HepG2 (cell line): Measurements from ENCODE around the gene PRR11. TPM values are rescaled to one million over a fixed set of nuclear protein-coding genes. Genes with fewer than 3 reads are reported as not detected.

Experiments used
- HOXA7 ChIP-seq: sonication (generic); formaldehyde crosslinking; IDR thresholded peaks from 2 replicates; pipeline ENCODE4 v1.8.1; 2022; ENCODE audit warnings: mild to moderate bottlenecking, missing genetic modification reagents, moderate library complexity
- MAF1 ChIP-seq: sonication (generic); formaldehyde crosslinking; IDR thresholded peaks from 2 replicates; pipeline ENCODE4 v1.5.0; 2020; ENCODE audit warnings: missing genetic modification reagents, borderline replicate concordance
- MXI1 ChIP-seq: IDR thresholded peaks from 3 replicates; pipeline ENCODE4 v1.6.1; 2012; ENCODE audit warnings: low read depth, low read length, inconsistent platforms, borderline replicate concordance
- NPAS2 ChIP-seq: sonication (generic); formaldehyde crosslinking; IDR thresholded peaks from 2 replicates; pipeline ENCODE4 v1.8.0; 2022; ENCODE audit warnings: mild to moderate bottlenecking, missing genetic modification reagents, borderline replicate concordance
- SALL1 ChIP-seq: sonication (generic); formaldehyde crosslinking; IDR thresholded peaks from 2 replicates; pipeline ENCODE4 v1.8.0; 2022; ENCODE audit warnings: mild to moderate bottlenecking, missing genetic modification reagents
- SKIL ChIP-seq: sonication (generic); formaldehyde crosslinking; IDR thresholded peaks from 2 replicates; pipeline ENCODE4 v1.8.0; 2022; ENCODE audit warnings: missing genetic modification reagents, mild to moderate bottlenecking, moderate library complexity, borderline replicate concordance
- SMAD9 ChIP-seq: sonication (generic); formaldehyde crosslinking; IDR thresholded peaks from 2 replicates; pipeline ENCODE4 v1.5.1; 2020; ENCODE audit warnings: mild to moderate bottlenecking, missing genetic modification reagents
- SNRNP70 ChIP-seq: fragments of 200-400 bp; formaldehyde crosslinking; IDR thresholded peaks from 2 replicates; pipeline ENCODE4 v1.6.1; 2017; ENCODE audit warnings: mild to moderate bottlenecking, low read depth, low read length, moderate library complexity
- TCF7L2 ChIP-seq: IDR thresholded peaks from 2 replicates; pipeline ENCODE4 v1.6.1; 2011; ENCODE audit warnings: mild to moderate bottlenecking, low read depth, low read length, moderate library complexity
- TERF1 ChIP-seq: sonication (generic); formaldehyde crosslinking; IDR thresholded peaks from 2 replicates; pipeline ENCODE4 v1.8.0; 2022; ENCODE audit warnings: mild to moderate bottlenecking, missing genetic modification reagents, moderate library complexity
- TMF1 ChIP-seq: sonication (generic); formaldehyde crosslinking; IDR thresholded peaks from 2 replicates; pipeline ENCODE4 v1.8.1; 2022; ENCODE audit warnings: low read depth, missing genetic modification reagents
- ZBTB10 ChIP-seq: sonication (generic); formaldehyde crosslinking; IDR thresholded peaks from 2 replicates; pipeline ENCODE4 v1.4.0; 2020; ENCODE audit warnings: missing genetic modification reagents, borderline replicate concordance
- ZNF142 ChIP-seq: sonication (generic); formaldehyde crosslinking; IDR thresholded peaks from 2 replicates; pipeline ENCODE4 v1.4.0; 2020; ENCODE audit warnings: missing genetic modification reagents
- ZNF34 ChIP-seq: sonication (generic); formaldehyde crosslinking; IDR thresholded peaks from 2 replicates; pipeline ENCODE4 v1.4.0; 2020; ENCODE audit warnings: mild to moderate bottlenecking, missing genetic modification reagents, borderline replicate concordance
- ZSCAN31 ChIP-seq: sonication (generic); formaldehyde crosslinking; IDR thresholded peaks from 2 replicates; pipeline ENCODE4 v1.5.0; 2020; ENCODE audit warnings: low read depth, mild to moderate bottlenecking, missing genetic modification reagents
- polyA plus RNA-seq, 8 experiments: library from polyadenylated mRNA; depleted of rRNA in 3 of 8; stranded (reverse) in 7 of 8; unstranded in 1 of 8; fragments of >200 nt; fragmentation: Illumina TruSeq in 4 of 8; extraction: Trizol in 4 of 8; gene quantifications; 2 replicates each; pipeline versions ENCODE4 v1.2.1 to v1.2.3, GENCODE V29; 2011 to 2016; ENCODE audit warnings: low read depth in 4 of 8, missing spikeins in 1 of 8, mixed read lengths in 1 of 8; ENCODE audit not compliant: insufficient read depth in 1 of 8
- total RNA-seq, 5 experiments: library from RNA; depleted of rRNA; stranded (reverse); fragments of >200 nt; fragmentation: Illumina TruSeq; extraction: Trizol; gene quantifications; 2 replicates each; pipeline ENCODE4 v1.2.3, GENCODE V29; 2016; ENCODE audit warnings: low read depth in 1 of 5

PRR11 gene
- total and polyA plus RNA-seq, 2 of the 13 experiments (the other 11 are each of a cell fraction or from before 2014, with no cell fraction given): 35.7 to 39.2 TPM

- TF ChIP-seq ZNF142: no peak
- no peak; the same call in 1 of the 2 replicates for TF ChIP-seq SKIL (CRISPR knock-in tag)
- TF ChIP-seq ZBTB10 (CRISPR knock-in tag): no peak
- peak; percentile 100 for TF ChIP-seq MXI1
- no peak for TF ChIP-seq SNRNP70
- TF ChIP-seq ZNF34 (CRISPR knock-in tag): no peak
- TF ChIP-seq ZSCAN31 (CRISPR knock-in tag): no peak
- TF ChIP-seq SMAD9: no peak
- no peak; the same call in 1 of the 2 replicates for TF ChIP-seq SALL1
- TF ChIP-seq TMF1 (CRISPR knock-in tag): 0 out of 2 replicates have a peak, but pooled peaks have one; percentile 79
- TF ChIP-seq TCF7L2: no peak
- TF ChIP-seq TERF1 (CRISPR knock-in tag): no peak
- no peak for TF ChIP-seq MAF1 (CRISPR knock-in tag)
- TF ChIP-seq NPAS2 (CRISPR knock-in tag): no peak
- TF ChIP-seq HOXA7 (CRISPR knock-in tag): no peak
Measured at GRCh38 chr17:59155439-59156177, at the start of gene PRR11 (continued).
